Esophagus squamous epithelium (tissue), 5 donors: ENCODE results near the gene XCL2. TPM values are rescaled to one million over a fixed set of nuclear protein-coding genes. Genes with fewer than 3 reads are reported as not detected.

Experiments used
- DNase-seq: peaks from one replicate; lab custom pipeline; 2025; lab: John Stamatoyannopoulos, UW
- H3K27ac ChIP-seq, 4 donors: fragments of 200-600 bp; sonication (generic); one replicate each; pipeline ENCODE4 v1.5.1; 2016 to 2019; ENCODE audit warnings: mild to moderate bottlenecking in 1 of 4
- H3K27me3 ChIP-seq, 4 donors: fragments of 200-600 bp; sonication (generic); 1 replicate in 3 of 4; 2 replicates in 1 of 4; pipeline versions ENCODE4 v1.5.1 to v1.6.0; 2017 to 2021; ENCODE audit warnings: antibody characterized with exemption in 1 of 4
- H3K36me3 ChIP-seq, 3 donors: fragments of 200-600 bp; sonication (generic); one replicate each; pipeline ENCODE4 v1.5.1; 2016 to 2019
- H3K4me1 ChIP-seq, 3 donors: fragments of 200-600 bp; sonication (generic); one replicate each; pipeline ENCODE4 v1.5.1; 2017 to 2019
- H3K4me3 ChIP-seq, 4 donors: fragments of 200-600 bp; sonication (generic); 1 replicate in 3 of 4; 2 replicates in 1 of 4; pipeline ENCODE4 v1.5.1; 2016 to 2019; ENCODE audit warnings: mild to moderate bottlenecking in 2 of 4, moderate library complexity in 1 of 4
- H3K9me3 ChIP-seq, 3 donors: fragments of 200-600 bp; sonication (generic); one replicate each; pipeline ENCODE4 v1.5.1; 2016 to 2019
- POLR2A ChIP-seq, 4 donors: fragments of 450-650 bp; IDR thresholded peaks; one replicate each; pipeline ENCODE4 v1.6.1; 2017; ENCODE audit warnings: antibody characterized with exemption in 4 of 4, mild to moderate bottlenecking in 4 of 4, moderate library complexity in 3 of 4
- WGBS, 2 donors: methylation state at CpG; one replicate each; pipeline ENCODE4 v1.1.5; 2018; 5-methylcytosine and 5-hydroxymethylcytosine counted together
- intact Hi-C: fragments of 100-400 bp; cut with DNase I; formaldehyde crosslinking; loops from one replicate; pipeline ENCODE4 v1.15.0; 2022
- total RNA-seq, 4 donors: library from RNA; depleted of rRNA; stranded (reverse); fragments of >200 nt; gene quantifications; one replicate each; pipeline ENCODE4 v1.1.0, GENCODE V29; 2016
- TF ChIP-seq, protein P1 (sequence below), 6 experiments: fragments of 450-650 bp in 4 of 6; fragments of 200-600 bp in 2 of 6; sonication (generic) in 2 of 6; IDR thresholded peaks; one replicate each; pipeline ENCODE4 v1.5.1; 2016 to 2019; ENCODE audit warnings: antibody characterized with exemption in 6 of 6, mild to moderate bottlenecking in 4 of 6, moderate library complexity in 4 of 6
- donor health status: DM: yes; HTN: yes; CAD: no.

XCL2 gene
- total RNA-seq, 4 donors from 2014 or later, result 1.7 to 3.2 TPM; not detected in 2

- TF ChIP-seq, protein P1, sequence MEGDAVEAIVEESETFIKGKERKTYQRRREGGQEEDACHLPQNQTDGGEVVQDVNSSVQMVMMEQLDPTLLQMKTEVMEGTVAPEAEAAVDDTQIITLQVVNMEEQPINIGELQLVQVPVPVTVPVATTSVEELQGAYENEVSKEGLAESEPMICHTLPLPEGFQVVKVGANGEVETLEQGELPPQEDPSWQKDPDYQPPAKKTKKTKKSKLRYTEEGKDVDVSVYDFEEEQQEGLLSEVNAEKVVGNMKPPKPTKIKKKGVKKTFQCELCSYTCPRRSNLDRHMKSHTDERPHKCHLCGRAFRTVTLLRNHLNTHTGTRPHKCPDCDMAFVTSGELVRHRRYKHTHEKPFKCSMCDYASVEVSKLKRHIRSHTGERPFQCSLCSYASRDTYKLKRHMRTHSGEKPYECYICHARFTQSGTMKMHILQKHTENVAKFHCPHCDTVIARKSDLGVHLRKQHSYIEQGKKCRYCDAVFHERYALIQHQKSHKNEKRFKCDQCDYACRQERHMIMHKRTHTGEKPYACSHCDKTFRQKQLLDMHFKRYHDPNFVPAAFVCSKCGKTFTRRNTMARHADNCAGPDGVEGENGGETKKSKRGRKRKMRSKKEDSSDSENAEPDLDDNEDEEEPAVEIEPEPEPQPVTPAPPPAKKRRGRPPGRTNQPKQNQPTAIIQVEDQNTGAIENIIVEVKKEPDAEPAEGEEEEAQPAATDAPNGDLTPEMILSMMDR (IDR thresholded peaks at IDR 0.05), result no peak
- no peak for TF ChIP-seq POLR2A (IDR thresholded peaks at IDR 0.05)
- intact Hi-C loops, result no loop called here
- Histone ChIP-seq H3K27me3 (no peaks in the 10 kb centered on the region), H3K27ac (no peak overlapping the region), H3K4me1 (no peaks in the 10 kb centered on the region), H3K4me3 (no peak overlapping the region), H3K9me3 (no peaks in the 10 kb centered on the region), H3K36me3 (no peaks in the 10 kb centered on the region)
- WGBS, 2 donors, result 70 to 83% methylated on average over 3 of the region's 3 CpGs
- no peak for DNase-seq
Measured at GRCh38 chr1:168555508-168556046, 11.8 kb upstream of the XCL2 start.

- WGBS, 2 donors, result 78 to 80% methylated on average over 5 of the region's 5 CpGs
- no peaks in the 10 kb centered on the region for H3K27me3 ChIP-seq
- DNase-seq, result no peak
- H3K4me1 ChIP-seq, result no peaks in the 10 kb centered on the region
- no peaks in the 10 kb centered on the region for H3K36me3 ChIP-seq
- H3K27ac ChIP-seq, result no peak overlapping the region
- TF ChIP-seq, protein P1 (IDR thresholded peaks at IDR 0.05), result no peak
- no peak for TF ChIP-seq POLR2A (IDR thresholded peaks at IDR 0.05)
- H3K4me3 ChIP-seq, result no peak overlapping the region
- H3K9me3 ChIP-seq, result no peaks in the 10 kb centered on the region
- intact Hi-C loops, result no loop called here
Measured at GRCh38 chr1:168554603-168555483, 11.0 kb upstream of the XCL2 start.

- intact Hi-C loops, result no loop called here
- no peak for DNase-seq
- Histone ChIP-seq H3K4me3 (no peak overlapping the region), H3K36me3 (no peaks in the 10 kb centered on the region), H3K27ac (no peak overlapping the region), H3K4me1 (no peaks in the 10 kb centered on the region), H3K9me3 (no peaks in the 10 kb centered on the region), H3K27me3 (no peaks in the 10 kb centered on the region)
- WGBS, 2 donors, result 80% methylated on average over 4 to 5 of the region's 5 CpGs
- TF ChIP-seq POLR2A (IDR thresholded peaks at IDR 0.05), result no peak
- TF ChIP-seq, protein P1 (IDR thresholded peaks at IDR 0.05), result no peak
Measured at GRCh38 chr1:168553680-168554553, 10.1 kb upstream of the XCL2 start.

DNA sequence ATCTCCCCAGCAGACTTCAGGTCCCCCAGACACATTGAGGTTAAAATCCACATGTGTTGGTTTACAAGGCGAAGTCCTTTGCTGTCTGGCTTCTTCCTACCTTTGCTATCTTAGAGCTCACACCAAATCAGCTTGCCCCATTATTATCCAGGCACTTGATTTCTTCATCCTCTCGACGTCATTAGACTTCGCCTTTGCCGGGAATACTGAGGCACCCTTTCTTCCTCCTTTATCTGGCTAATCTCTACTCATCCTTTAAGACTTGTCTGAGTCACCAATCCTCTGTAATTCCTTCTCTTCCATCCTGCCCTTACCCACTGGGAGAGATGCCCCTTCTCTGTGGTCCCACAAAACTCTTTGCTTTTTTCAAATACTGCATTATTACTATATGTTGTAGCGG, 9.2 kb upstream of the XCL2 start:
- Histone ChIP-seq H3K27ac (no peak overlapping the region), H3K36me3 (no peaks in the 10 kb centered on the region), H3K27me3 (no peaks in the 10 kb centered on the region), H3K4me3 (no peak overlapping the region), H3K9me3 (no peaks in the 10 kb centered on the region), H3K4me1 (no peaks in the 10 kb centered on the region)
- WGBS, 2 donors, result 72 to 79% methylated on average over 6 of the region's 6 CpGs
- intact Hi-C loops, result no loop called here
- no peak for DNase-seq
- TF ChIP-seq, protein P1 (IDR thresholded peaks at IDR 0.05), result no peak
- TF ChIP-seq POLR2A (IDR thresholded peaks at IDR 0.05), result no peak
